GM12864 (cell line): ENCODE measurements around the gene RAI14.

Source experiments
- DNase-seq: peaks from one replicate; pipeline ENCODE4 v3.0.0-alpha.2; 2011; ENCODE audit warnings: low read depth
- H3K4me3 ChIP-seq: 2 replicates; pipeline ENCODE4 v1.5.1; 2011; ENCODE audit warnings: mild to moderate bottlenecking, low read depth, low read length, control low read depth
- CTCF ChIP-seq: IDR thresholded peaks from 2 replicates; pipeline ENCODE4 v1.5.1; 2011; ENCODE audit warnings: low read depth, mild to moderate bottlenecking, moderate library complexity, low read length, control low read depth, inconsistent platforms; ENCODE audit errors: missing control alignments

RAI14 gene

GRCh38 chr5:34639852-34640626 is 16.1 kb upstream of the RAI14 start:
- TF ChIP-seq CTCF: no peak
- no peak for DNase-seq

GRCh38 chr5:34648039-34648839 is 7.9 kb upstream of the RAI14 start:
- no peak for TF ChIP-seq CTCF
- no peak for DNase-seq
- no peak overlapping the region for H3K4me3 ChIP-seq

More at GRCh38 chr5:34639852-34640626, 16.1 kb upstream of the RAI14 start:
- H3K4me3 ChIP-seq: no peak overlapping the region

GRCh38 chr5:34648840-34649158 is 7.3 kb upstream of the RAI14 start:
- TF ChIP-seq CTCF: no peak

GRCh38 chr5:34651791-34652190 is 4.3 kb upstream of the RAI14 start:
- no peak overlapping the region for H3K4me3 ChIP-seq
- no peak for DNase-seq
- no peak for TF ChIP-seq CTCF

More at GRCh38 chr5:34648840-34649158, 7.3 kb upstream of the RAI14 start:
- no peak for DNase-seq
- no peak overlapping the region for H3K4me3 ChIP-seq

- DNase-seq: no peak
These were observed 3.7 kb upstream of the RAI14 start for GRCh38 chr5:34652466-34652865.

GRCh38 chr5:34652914-34653313 is 3.2 kb upstream of the RAI14 start:
- DNase-seq: no peak
- no peak for TF ChIP-seq CTCF

More at GRCh38 chr5:34652466-34652865, 3.7 kb upstream of the RAI14 start:
- no peak for TF ChIP-seq CTCF
- no peak overlapping the region for H3K4me3 ChIP-seq

More at GRCh38 chr5:34652914-34653313, 3.2 kb upstream of the RAI14 start:
- no peak overlapping the region for H3K4me3 ChIP-seq
